ENCODE data around the gene TEKT3.

Gene TEKT3

DNA sequence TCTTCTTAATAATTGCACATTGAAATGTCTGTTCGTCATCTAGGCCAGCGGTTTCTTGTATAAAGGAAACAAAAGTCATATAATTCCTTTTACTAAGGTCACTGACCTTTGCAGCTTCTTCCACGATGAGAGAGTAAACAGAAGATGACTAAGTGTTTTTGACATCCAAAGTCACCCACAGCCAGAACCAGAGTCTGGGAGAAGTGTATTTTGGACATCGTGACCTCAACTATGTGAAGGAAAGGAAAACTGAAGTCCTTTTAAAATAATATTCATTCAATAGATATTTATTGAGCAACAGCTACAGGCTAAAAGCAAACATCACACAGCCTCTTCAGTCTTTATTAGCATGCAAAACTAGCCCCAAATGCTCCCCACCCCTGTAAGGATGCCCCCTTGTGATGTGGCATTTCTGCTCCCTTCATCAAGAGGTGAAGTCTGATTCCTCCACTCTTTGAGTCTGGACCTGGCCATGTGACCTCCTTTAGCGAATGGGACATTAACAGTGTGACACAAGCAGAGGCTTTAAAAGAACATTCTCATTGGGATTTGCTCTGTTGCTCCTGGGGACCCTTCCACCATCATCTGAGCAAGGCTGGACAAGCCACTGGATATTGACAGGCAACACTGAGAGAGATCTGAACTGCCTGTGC, 68.1 kb downstream of the TEKT3 start:
- Mint-ChIP-seq H3K9me3 (no peaks in the 10 kb centered on the region), H3K36me3 (ENCODE audit: low read depth) (no peaks in the 10 kb centered on the region), H3K27me3 (peaks cover 25% of the 10 kb centered on the region), H3K4me1 (ENCODE audit: low read depth) (peaks cover 28% of the 10 kb centered on the region), H3K4me3 (no peak overlapping the region), H3K27ac (no peak overlapping the region)
- intact Hi-C loops (cut with micrococcal nuclease), result no loop called here

DNA sequence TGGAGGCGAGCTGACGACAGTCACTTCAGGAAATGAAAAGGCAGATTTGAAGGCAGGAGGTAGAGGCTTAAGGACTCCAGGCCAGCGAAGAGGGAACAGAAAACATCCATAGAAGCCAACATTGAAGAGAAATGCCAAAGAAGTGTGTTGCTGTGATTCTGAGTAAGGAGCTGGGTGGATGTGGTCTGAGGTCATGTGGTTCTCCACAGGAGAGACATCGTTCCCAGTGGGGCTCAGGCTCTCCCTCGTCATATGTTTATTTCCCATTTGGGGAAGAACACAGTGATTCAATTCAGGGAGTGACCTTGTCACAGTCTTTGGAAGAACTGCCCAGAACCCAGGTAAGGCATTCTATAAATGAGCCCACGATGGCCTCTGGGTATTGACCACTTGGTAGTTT, 69.7 kb downstream of the TEKT3 start:
- Mint-ChIP-seq H3K9me3 (no peaks in the 10 kb centered on the region), H3K27ac (peak overlapping the region; percentile 61), H3K27me3 (peaks cover 31% of the 10 kb centered on the region), H3K4me3 (no peak overlapping the region), H3K4me1 (ENCODE audit: low read depth) (peaks cover 28% of the 10 kb centered on the region), H3K36me3 (ENCODE audit: low read depth) (no peaks in the 10 kb centered on the region)
- intact Hi-C loops (cut with micrococcal nuclease), result no loop called here

DNA sequence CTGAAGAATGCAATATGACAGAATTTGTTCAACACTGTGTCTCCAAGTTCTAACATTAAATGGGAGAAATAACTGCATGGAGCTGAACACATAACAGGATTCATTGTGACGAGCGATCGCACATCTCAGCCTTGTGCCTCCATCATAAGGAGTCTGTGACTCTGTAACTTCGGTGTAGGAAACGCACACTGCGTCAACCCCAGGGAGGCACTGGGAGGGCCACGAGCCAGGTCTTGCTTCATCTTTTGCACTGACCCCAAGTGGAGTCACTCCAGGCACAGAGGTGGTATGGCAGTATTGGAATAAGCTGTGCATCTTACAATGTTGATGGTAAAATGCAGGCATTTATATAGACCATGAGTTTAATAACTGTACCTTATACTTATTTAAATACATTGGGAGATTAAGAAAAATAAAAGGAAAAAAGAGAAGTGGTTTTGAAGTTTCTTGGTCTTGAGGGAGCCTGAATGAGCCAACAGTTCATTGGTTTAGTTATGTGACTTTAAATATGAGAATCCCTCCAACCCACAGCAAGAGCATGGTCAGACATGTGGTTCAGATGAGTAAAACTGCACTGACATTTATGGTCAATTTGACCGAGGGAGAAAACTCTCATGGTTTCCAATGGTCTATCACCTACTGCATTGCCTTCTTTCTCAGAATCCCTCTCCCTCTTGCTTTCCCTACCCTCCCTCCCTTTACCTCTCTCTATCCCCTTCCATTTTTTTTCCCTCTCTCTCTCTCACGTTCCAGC, 70.6 kb downstream of the TEKT3 start:
- Mint-ChIP-seq H3K4me1 (ENCODE audit: low read depth) (peaks cover 32% of the 10 kb centered on the region), H3K36me3 (ENCODE audit: low read depth) (no peaks in the 10 kb centered on the region), H3K4me3 (no peak overlapping the region), H3K9me3 (no peaks in the 10 kb centered on the region), H3K27ac (peak overlapping the region; percentile 61), H3K27me3 (peaks cover 35% of the 10 kb centered on the region)
- intact Hi-C loops (cut with micrococcal nuclease), result no loop called here

DNA sequence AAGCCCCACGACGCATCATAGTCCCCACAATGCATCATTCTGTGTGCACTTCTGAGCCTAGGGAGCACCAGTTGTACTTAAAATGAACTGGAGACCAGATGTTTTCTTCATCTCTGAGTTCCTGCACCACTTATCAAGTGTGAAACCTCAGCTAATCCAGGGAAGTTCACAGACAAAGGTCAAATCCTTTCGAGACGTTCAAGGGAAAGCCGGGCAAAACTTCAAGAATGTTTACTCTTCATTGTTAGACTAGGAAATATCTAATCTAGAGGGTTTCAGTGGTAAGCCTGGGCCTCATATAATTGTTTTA, 71.7 kb downstream of the TEKT3 start:
- Mint-ChIP-seq H3K9me3 (no peaks in the 10 kb centered on the region), H3K27me3 (peaks cover 46% of the 10 kb centered on the region), H3K4me1 (ENCODE audit: low read depth) (peaks cover 36% of the 10 kb centered on the region), H3K36me3 (ENCODE audit: low read depth) (no peaks in the 10 kb centered on the region), H3K4me3 (no peak overlapping the region), H3K27ac (no peak overlapping the region)
- intact Hi-C loops (cut with micrococcal nuclease), result no loop called here

DNA sequence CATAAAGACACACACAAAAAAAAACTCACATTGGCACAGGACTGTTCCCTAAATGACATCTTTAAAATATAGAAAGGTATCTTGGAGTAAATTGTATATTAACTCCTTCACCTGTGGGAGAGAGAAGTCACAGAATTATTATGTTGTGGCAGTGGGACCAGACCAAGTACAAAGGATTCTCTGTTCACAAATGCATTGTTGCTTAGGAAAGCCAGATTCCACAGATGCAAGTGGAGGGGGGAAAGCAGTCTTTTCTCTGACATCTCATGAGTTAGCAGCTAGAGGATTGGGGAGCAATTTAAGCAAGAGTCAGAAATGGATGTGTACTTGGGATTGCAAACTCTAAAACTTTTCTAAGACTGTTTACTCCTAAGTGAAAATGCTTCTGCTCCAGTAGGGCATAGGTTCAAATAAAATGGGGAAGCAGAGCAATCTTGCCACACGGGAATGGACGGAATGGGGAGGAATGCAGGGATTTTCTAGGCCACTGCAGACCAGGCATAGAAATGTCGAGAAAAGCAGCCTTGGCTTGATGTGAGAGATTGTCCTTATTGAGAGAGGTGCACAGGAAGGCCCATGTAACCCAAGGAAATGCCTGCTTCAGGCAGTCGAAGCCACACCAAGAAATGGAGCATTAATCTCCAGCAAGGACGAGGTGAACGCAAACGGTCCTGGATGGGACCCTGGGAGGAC, 72.2 kb downstream of the TEKT3 start:
- H3K27ac Mint-ChIP-seq, result no peak overlapping the region
- no peaks in the 10 kb centered on the region for H3K9me3 Mint-ChIP-seq
- intact Hi-C loops (cut with micrococcal nuclease), result no loop called here
- H3K27me3 Mint-ChIP-seq, result peaks cover 50% of the 10 kb centered on the region
- no peak overlapping the region for H3K4me3 Mint-ChIP-seq
- H3K36me3 Mint-ChIP-seq (ENCODE audit: low read depth), result no peaks in the 10 kb centered on the region
- H3K4me1 Mint-ChIP-seq (ENCODE audit: low read depth), result peaks cover 40% of the 10 kb centered on the region

DNA sequence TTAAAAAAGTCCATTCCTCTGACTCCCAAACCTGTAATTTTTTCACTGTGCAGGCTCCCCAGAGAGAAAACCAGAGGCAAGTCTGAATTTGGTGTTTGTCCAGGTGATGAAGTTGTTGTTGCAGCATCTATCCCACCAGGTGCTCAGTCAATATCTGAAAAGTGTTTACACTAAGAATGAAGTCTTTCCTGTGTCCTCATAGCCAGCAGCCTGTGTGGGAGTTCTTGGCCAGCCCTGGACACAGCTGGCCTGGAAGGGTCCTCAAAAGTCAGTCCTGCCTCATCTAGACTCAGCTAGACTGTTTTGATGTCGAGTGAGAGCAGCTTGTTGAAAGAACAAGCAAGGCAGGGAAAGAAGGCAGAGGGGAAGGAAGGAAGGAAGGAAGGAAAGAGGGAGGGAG, 72.9 kb downstream of the TEKT3 start:
- no peaks in the 10 kb centered on the region for H3K36me3 Mint-ChIP-seq (ENCODE audit: low read depth)
- intact Hi-C loops (cut with micrococcal nuclease), result no loop called here
- no peak overlapping the region for H3K4me3 Mint-ChIP-seq
- no peaks in the 10 kb centered on the region for H3K9me3 Mint-ChIP-seq
- no peak overlapping the region for H3K27ac Mint-ChIP-seq
- peaks cover 50% of the 10 kb centered on the region for H3K27me3 Mint-ChIP-seq
- H3K4me1 Mint-ChIP-seq (ENCODE audit: low read depth), result peaks cover 40% of the 10 kb centered on the region

DNA sequence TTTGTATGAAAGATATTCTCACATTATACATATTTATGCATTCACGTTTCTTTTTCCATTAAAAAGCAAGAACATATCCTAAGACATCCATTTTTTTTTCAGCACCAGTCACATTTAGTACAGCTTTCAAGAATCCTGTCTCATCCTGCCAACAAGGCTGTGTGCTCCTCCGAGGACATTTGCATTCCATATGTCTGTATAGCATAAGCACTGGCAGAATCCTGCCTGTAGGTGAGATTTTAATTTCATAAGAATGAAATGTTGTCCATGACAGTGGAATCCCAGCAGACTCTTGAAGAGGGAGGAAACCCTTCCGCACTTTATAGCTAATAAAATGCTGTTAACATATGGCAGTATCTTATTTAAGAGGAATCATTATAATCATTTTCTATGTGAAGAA, 73.4 kb downstream of the TEKT3 start:
- intact Hi-C loops (cut with micrococcal nuclease), result no loop called here
- peaks cover 44% of the 10 kb centered on the region for H3K4me1 Mint-ChIP-seq (ENCODE audit: low read depth)
- no peaks in the 10 kb centered on the region for H3K9me3 Mint-ChIP-seq
- no peak overlapping the region for H3K4me3 Mint-ChIP-seq
- H3K27me3 Mint-ChIP-seq, result peaks cover 55% of the 10 kb centered on the region
- H3K27ac Mint-ChIP-seq, result no peak overlapping the region
- no peaks in the 10 kb centered on the region for H3K36me3 Mint-ChIP-seq (ENCODE audit: low read depth)

DNA sequence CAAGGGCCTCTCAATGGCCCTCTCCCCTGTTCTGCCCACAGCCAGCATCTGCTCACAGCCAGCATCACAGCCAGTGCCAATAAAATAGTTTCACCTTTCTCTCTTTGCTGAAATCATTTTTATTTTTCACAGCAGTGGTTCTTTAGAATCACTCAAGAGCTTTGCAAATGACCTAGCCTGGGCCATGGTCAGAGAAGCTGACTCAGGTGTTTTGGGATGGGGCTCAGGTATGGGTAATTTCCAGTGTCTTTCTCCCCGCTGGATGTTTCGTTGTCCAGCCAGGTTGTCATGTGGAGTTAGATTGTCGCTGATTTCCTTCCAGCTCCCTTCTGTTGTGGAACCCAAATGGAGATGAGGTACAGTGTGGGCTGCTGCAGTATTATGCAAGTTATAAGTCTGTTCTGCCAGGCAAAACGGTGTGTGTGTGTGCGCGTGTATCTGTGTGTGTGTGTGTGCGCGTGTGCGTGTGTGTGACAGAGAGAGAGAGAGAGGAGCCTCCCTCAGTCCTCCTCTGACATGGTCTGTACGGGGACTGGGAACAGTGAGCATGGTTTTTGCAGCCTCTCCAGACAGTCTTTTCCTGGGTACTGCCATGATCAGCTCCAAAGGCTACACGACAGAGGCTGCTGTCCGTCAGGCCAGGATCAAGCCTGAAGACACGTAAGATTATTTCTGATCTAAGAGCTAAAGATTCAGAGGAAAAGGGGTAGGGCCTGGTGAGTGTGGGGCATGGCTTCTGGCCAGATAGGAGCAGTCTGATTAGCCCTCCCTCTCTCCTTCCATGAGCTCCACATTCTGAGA, 74.9 kb downstream of the TEKT3 start:
- no peak overlapping the region for H3K4me3 Mint-ChIP-seq
- no peaks in the 10 kb centered on the region for H3K36me3 Mint-ChIP-seq (ENCODE audit: low read depth)
- H3K9me3 Mint-ChIP-seq, result no peaks in the 10 kb centered on the region
- H3K27me3 Mint-ChIP-seq, result peaks cover 67% of the 10 kb centered on the region
- no peak overlapping the region for H3K27ac Mint-ChIP-seq
- peaks cover 42% of the 10 kb centered on the region for H3K4me1 Mint-ChIP-seq (ENCODE audit: low read depth)
- intact Hi-C loops (cut with micrococcal nuclease), result no loop called here

DNA sequence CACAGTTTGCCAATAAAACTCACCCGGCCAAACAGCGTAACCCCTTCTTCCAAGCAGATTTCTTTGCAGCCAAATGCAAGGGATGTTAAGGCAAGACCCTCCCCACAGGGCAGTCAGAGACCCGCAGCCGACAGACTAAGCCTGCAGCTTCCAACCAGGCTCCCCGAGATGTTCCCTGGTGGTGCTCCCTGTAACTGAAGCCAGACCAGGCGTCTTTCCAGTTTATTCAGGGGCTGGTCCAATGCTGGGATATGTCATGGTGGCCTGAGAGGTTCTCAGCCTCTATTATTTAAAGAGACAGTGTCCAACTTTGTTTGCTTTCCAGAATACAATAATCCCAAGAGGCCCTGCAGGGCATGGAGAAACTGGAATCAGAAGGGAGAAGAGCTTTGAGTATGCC, 76.3 kb downstream of the TEKT3 start, which contains the start of gene PMP22:
PMP22 (minus strand) TSS at position 196 of the 400 bp plus-strand sequence. CDS start 4,599 bp downstream, outside the sequence.
- peaks cover 74% of the 10 kb centered on the region for H3K27me3 Mint-ChIP-seq
- H3K9me3 Mint-ChIP-seq, result no peaks in the 10 kb centered on the region
- no peak within 1 kb of the TSS for H3K27ac Mint-ChIP-seq
- intact Hi-C loops (cut with micrococcal nuclease), result no loop called here
- peaks cover 42% of the 10 kb centered on the region for H3K4me1 Mint-ChIP-seq (ENCODE audit: low read depth)
- no peaks in the 10 kb centered on the region for H3K36me3 Mint-ChIP-seq (ENCODE audit: low read depth)
- no peak within 1 kb of the TSS for H3K4me3 Mint-ChIP-seq

DNA sequence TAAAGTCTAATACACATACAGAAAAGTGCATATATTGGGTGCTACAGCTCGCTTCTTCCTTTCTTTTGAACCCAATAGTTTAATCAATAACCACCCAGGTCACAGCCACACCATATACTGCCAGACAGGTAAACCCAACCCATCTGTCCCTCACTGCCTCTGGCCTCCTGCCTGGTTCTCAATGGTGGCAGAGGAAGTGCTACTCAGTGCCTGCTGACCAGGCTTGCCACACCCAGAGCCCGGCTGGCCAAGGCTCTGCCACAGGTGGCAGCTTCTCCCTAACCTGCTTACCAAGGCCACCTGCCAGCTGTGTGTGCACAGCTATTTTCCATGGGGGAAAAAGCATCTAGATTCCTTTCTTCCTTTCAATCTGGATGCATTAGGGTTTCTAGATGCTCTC, 76.9 kb downstream of the TEKT3 start:
- Mint-ChIP-seq H3K9me3 (no peaks in the 10 kb centered on the region), H3K36me3 (ENCODE audit: low read depth) (peaks cover under 1% of the 10 kb centered on the region), H3K4me1 (ENCODE audit: low read depth) (peaks cover 43% of the 10 kb centered on the region), H3K27me3 (peaks cover 77% of the 10 kb centered on the region), H3K27ac (no peak overlapping the region), H3K4me3 (no peak overlapping the region)
- intact Hi-C loops (cut with micrococcal nuclease), result loop anchor here (5.0 kb wide), 3 partner anchors 263 to 733 kb away; partner anchors contain the start of genes TTC19 and ZSWIM7

DNA sequence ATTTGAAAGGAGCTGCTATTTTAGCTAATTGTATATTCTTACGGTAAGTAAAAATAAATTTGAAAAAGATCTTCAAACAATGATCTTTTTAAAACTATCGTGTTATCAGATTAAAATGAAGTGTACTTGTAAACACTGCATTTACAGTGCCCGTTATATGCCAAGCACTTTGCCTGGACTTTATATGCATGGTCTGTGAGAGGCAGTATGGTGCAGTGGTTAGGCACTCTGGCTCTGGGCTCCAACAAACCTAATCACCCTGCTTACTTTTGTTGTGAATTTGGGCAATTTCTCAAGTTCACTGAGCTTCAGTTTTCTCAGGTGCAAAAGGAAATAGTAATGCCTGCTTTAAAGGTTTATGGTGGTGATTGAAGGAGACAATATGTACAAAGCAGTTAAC, 77.7 kb downstream of the TEKT3 start:
- Mint-ChIP-seq H3K4me1 (ENCODE audit: low read depth) (peaks cover 52% of the 10 kb centered on the region), H3K27ac (no peak overlapping the region), H3K4me3 (no peak overlapping the region), H3K9me3 (no peaks in the 10 kb centered on the region), H3K36me3 (ENCODE audit: low read depth) (peaks cover 10% of the 10 kb centered on the region), H3K27me3 (peaks cover 80% of the 10 kb centered on the region)
- intact Hi-C loops (cut with micrococcal nuclease), result loop anchor here (5.0 kb wide), 3 partner anchors 264 to 734 kb away; partner anchors contain the start of genes TTC19 and ZSWIM7

DNA sequence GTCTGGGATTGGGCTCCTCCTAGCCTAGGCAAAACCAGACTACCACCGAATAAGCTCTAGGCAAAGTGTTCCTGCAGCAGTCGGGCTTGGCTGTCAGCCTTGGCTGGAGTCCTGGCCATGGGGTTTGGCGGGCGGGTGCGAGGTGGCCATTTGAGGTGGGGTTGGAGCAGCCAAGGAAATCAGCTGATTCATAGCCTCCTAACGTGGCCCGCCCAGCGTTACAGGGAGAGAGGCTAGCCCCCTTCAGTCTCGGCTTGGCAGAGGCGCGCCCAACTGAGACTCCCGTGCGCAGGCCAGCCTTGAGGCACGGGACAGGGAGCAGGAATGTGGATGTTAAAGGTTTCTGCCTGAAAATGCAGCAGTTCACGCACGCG, 78.2 kb downstream of the TEKT3 start:
- Mint-ChIP-seq H3K4me1 (ENCODE audit: low read depth) (peaks cover 55% of the 10 kb centered on the region), H3K27ac (peak overlapping the region; percentile 65), H3K9me3 (no peaks in the 10 kb centered on the region), H3K36me3 (ENCODE audit: low read depth) (peaks cover 14% of the 10 kb centered on the region), H3K4me3 (peak overlapping the region; percentile 83), H3K27me3 (peaks cover 76% of the 10 kb centered on the region)
- intact Hi-C loops (cut with micrococcal nuclease), result loop anchor here (5.0 kb wide), 3 partner anchors 264 to 734 kb away; partner anchors contain the start of genes TTC19 and ZSWIM7

DNA sequence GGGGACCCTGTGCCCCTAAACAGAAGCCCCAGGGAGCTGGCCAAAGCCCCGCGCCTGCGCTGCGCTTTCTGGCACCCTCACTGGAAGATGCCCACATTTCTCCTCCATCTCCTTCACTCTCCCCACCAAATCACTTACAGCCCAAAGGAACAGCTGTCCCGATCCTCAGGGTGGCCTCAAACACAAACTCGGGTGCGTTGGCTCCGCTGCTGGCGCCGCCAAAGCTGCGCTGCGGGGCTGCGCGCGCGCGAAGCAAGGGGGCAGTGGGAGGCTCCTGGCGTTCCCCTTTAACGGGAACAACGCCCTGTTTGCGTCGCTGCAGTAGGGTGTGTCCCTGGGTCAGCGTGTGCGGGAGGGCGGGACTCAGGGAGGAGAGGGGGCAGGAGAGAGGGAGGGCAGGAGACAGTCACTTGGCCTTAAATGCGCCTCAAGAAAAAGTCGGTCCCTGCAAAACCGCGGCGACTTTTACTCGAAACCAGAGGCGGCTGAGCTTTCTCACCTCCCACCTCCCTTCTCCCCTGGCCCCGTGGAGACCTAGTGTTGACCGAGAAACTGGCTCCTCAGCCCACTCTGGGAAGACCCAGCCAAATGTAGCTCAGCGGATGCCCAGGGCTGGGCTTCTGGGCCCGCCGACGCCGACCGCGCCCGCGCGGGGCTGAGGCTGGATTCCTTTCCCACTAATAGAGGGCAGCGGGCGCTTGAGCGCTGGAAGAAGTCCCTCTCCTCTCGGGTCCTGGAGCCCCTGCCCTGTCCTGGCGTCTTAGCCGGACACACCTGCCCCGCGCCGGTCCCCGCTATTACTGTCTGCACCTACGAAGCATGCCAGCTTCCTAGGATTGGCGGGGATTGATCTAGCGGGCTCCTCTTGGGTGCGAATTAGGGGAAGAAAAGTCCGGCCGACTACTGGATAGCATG, 78.8 kb downstream of the TEKT3 start:
- intact Hi-C loops (cut with micrococcal nuclease), result loop anchor here (5.0 kb wide), 3 partner anchors 265 to 735 kb away; partner anchors contain the start of genes TTC19 and ZSWIM7
- peaks cover 71% of the 10 kb centered on the region for H3K27me3 Mint-ChIP-seq
- H3K9me3 Mint-ChIP-seq, result no peaks in the 10 kb centered on the region
- H3K4me3 Mint-ChIP-seq, result peak overlapping the region; percentile 83
- H3K27ac Mint-ChIP-seq, result peak overlapping the region; percentile 65
- peaks cover 14% of the 10 kb centered on the region for H3K36me3 Mint-ChIP-seq (ENCODE audit: low read depth)
- peaks cover 55% of the 10 kb centered on the region for H3K4me1 Mint-ChIP-seq (ENCODE audit: low read depth)

Measured in dendritic cell treated with granulocyte-macrophage colony-stimulating factor and Interleukin-4, amounts not matched to agents 40 ng/mL and 50 ng/mL, for 4 days (primary cell).